Prostate gland (tissue), 2 donors: ENCODE results near the gene C2orf15.

Source experiments
- POLR2A ChIP-seq: fragments of 450-650 bp; IDR thresholded peaks from one replicate; pipeline ENCODE4 v1.6.1; 2016; ENCODE audit warnings: antibody characterized with exemption, mild to moderate bottlenecking
- POLR2AphosphoS5 ChIP-seq: sonication (generic); formaldehyde crosslinking; IDR thresholded peaks from one replicate; pipeline ENCODE4 v1.6.1; 2017; ENCODE audit warnings: antibody characterized with exemption
- TF ChIP-seq, protein P1 (sequence below), 4 experiments: fragments of 200-600 bp in 2 of 4; fragments of 450-650 bp in 2 of 4; sonication (generic) in 2 of 4; IDR thresholded peaks; 1 replicate in 3 of 4; 2 replicates in 1 of 4; pipeline ENCODE4 v1.5.1; 2016 to 2019; ENCODE audit warnings: antibody characterized with exemption in 4 of 4, mild to moderate bottlenecking in 2 of 4, moderate library complexity in 2 of 4

DNA sequence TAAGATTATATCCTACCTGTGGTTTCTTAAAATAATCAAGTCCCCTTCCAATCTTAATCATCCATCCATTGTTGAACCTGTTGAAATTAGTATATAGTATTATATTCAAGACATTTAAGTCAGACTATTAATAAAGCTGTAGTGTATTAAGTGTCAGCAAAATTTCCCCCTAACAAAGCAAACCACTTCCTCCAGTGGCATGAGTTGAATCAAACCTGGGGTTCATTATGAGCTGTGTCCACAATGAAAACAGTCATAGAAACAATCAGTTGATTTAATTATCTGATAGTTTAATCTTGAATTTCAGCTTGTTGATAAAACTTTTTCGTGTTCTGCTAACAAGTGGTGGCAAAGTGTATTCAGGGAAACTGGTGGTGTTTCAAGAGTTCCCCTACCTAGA is 28.0 kb downstream of the C2orf15 start:
- TF ChIP-seq, protein P1, sequence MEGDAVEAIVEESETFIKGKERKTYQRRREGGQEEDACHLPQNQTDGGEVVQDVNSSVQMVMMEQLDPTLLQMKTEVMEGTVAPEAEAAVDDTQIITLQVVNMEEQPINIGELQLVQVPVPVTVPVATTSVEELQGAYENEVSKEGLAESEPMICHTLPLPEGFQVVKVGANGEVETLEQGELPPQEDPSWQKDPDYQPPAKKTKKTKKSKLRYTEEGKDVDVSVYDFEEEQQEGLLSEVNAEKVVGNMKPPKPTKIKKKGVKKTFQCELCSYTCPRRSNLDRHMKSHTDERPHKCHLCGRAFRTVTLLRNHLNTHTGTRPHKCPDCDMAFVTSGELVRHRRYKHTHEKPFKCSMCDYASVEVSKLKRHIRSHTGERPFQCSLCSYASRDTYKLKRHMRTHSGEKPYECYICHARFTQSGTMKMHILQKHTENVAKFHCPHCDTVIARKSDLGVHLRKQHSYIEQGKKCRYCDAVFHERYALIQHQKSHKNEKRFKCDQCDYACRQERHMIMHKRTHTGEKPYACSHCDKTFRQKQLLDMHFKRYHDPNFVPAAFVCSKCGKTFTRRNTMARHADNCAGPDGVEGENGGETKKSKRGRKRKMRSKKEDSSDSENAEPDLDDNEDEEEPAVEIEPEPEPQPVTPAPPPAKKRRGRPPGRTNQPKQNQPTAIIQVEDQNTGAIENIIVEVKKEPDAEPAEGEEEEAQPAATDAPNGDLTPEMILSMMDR (IDR thresholded peaks at IDR 0.05), result no peak
- no peak for TF ChIP-seq POLR2A
- no peak for TF ChIP-seq POLR2AphosphoS5
